ENCODE measurements around the gene GATB. TPM values are rescaled to one million over a fixed set of nuclear protein-coding genes. Genes with fewer than 3 reads are reported as not detected.

The GATB gene
- polyA plus RNA-seq, 3 donors: 5.5 to 12.2 (median 9.0) TPM

DNA sequence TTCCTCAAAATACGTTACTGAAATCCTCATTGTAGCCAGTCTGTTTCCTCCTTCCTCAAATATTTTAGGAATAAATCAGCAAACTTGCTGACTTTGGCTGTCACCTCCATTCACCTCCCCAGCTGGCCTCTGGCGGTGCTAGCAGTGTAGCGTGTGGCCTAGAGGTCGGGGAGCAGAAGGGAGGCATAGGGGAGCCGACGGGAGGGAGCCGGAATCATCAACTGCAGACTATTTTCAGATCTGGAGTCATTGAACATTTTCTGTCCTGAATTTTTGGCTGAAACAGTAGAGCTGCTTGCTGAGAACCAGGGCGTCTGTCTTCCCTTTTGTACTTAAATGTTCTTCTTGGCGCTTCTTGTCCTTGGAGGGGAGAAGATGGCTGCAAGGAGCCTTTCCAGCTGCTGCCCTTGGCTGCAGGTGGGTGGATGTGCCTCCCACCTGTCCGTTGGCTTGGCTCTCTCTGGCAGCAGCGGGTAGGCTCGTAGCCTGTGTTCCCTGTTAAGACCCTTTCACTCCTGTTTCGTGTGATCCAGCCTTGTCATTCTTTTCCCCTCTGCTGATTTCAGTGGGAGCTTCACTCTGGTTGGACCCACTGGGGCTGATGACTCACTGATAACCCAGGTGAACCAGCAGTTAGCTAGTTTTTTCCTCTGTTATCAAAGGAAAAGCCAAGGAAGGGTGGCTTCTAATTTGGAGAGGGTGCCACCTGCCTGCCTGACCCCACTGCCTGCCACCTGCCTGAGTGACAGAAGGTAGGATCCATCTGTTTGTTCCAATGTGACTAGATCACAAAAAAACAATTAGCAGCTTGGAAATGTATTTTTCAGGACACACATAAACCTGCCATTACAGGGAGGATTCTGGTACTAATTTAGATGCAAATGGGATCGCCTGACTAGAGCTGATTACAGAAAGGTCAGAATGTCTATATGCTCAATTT is 135.9 kb downstream of the GATB start:
- H3K9ac ChIP-seq (ENCODE audit: insufficient read depth, low read length, poor library complexity, severe bottlenecking): no peak overlapping the region
- no peaks in the 10 kb centered on the region for H3K79me2 ChIP-seq (ENCODE audit: insufficient read depth, low read length)
- no peaks in the 10 kb centered on the region for H3K36me3 ChIP-seq (replicated peaks in 1 of 2; ENCODE audit: control insufficient read depth in 1 of 2, insufficient read depth in 2 of 2, low read length in 2 of 2)
- no peak overlapping the region for H3K4me2 ChIP-seq (replicated peaks; ENCODE audit: extremely low read depth, low read length, poor library complexity, severe bottlenecking)
- H3K4me1 Mint-ChIP-seq: no peaks in the 10 kb centered on the region
- H3K4me3 Mint-ChIP-seq: no peak overlapping the region
- H3K9me3 Mint-ChIP-seq: no peaks in the 10 kb centered on the region
- H3K27ac Mint-ChIP-seq: peak overlapping the region in 1 of 7 donors; percentile 44
- no peaks in the 10 kb centered on the region for H3K9me3 ChIP-seq (replicated peaks in 1 of 2; ENCODE audit: control insufficient read depth in 1 of 2, insufficient read depth in 1 of 2, low read length in 2 of 2)
- no peak overlapping the region for H3K27ac ChIP-seq (ENCODE audit: low read depth in 1 of 2, low read length in 2 of 2)
- H3K27me3 Mint-ChIP-seq (ENCODE audit: low read depth in 3 of 3): peaks cover 6 to 13% (median 11%) of the 10 kb centered on the region in 3 donors
- peaks cover 0 to 2% of the 10 kb centered on the region in 2 donors for H3K27me3 ChIP-seq (ENCODE audit: control insufficient read depth in 2 of 2, insufficient read depth in 2 of 2, low read length in 2 of 2)
- H4K20me1 ChIP-seq (ENCODE audit: insufficient read depth, low read length): no peaks in the 10 kb centered on the region
- intact Hi-C loops (cut with micrococcal nuclease): no loop called here
- H3K4me3 ChIP-seq (replicated peaks in 1 of 3; ENCODE audit: low read depth in 2 of 3, low read length in 3 of 3): no peak overlapping the region
- H3K4me1 ChIP-seq (ENCODE audit: control insufficient read depth in 1 of 2, insufficient read depth in 2 of 2, low read length in 2 of 2): no peaks in the 10 kb centered on the region
- H3K36me3 Mint-ChIP-seq: no peaks in the 10 kb centered on the region
- DNase-seq: no peak
- no peak overlapping the region for H2AFZ ChIP-seq (ENCODE audit: insufficient read depth, low read depth, low read length, poor library complexity, severe bottlenecking)
- TF ChIP-seq, protein P1, sequence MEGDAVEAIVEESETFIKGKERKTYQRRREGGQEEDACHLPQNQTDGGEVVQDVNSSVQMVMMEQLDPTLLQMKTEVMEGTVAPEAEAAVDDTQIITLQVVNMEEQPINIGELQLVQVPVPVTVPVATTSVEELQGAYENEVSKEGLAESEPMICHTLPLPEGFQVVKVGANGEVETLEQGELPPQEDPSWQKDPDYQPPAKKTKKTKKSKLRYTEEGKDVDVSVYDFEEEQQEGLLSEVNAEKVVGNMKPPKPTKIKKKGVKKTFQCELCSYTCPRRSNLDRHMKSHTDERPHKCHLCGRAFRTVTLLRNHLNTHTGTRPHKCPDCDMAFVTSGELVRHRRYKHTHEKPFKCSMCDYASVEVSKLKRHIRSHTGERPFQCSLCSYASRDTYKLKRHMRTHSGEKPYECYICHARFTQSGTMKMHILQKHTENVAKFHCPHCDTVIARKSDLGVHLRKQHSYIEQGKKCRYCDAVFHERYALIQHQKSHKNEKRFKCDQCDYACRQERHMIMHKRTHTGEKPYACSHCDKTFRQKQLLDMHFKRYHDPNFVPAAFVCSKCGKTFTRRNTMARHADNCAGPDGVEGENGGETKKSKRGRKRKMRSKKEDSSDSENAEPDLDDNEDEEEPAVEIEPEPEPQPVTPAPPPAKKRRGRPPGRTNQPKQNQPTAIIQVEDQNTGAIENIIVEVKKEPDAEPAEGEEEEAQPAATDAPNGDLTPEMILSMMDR (IDR thresholded peaks at IDR 0.05): no peak
- 96% methylated on average over 13 of the region's 14 CpGs for WGBS (ENCODE audit: insufficient coverage)

All from CD14-positive monocyte (primary cell).